D341Med (cell line): ENCODE data around the gene OPTN.

ENCODE experiments used
- DNase-seq: peaks from one replicate; pipeline ENCODE4 v3.0.0; 2012; ENCODE audit warnings: low spot score

OPTN gene

DNA sequence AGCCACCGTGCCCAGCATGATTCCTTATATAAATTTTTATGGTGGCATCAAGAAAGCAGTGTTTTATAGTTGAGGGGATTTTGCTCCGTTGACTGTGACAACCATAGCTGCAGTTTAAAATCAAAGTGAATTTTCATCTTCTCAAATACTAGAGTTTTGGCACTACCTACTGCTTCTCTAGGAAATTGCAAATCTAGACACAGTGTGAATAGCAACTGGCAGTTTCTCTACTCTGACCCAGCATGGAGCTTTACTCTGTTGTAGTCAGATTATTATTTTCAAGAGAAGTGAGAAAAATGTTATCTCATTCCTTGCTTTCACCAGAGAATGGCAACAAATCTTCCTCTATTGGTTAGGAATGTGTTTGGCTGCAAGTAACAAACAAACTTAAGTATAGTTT is 84.3 kb downstream of the OPTN start:
- DNase-seq, result no peak

DNA sequence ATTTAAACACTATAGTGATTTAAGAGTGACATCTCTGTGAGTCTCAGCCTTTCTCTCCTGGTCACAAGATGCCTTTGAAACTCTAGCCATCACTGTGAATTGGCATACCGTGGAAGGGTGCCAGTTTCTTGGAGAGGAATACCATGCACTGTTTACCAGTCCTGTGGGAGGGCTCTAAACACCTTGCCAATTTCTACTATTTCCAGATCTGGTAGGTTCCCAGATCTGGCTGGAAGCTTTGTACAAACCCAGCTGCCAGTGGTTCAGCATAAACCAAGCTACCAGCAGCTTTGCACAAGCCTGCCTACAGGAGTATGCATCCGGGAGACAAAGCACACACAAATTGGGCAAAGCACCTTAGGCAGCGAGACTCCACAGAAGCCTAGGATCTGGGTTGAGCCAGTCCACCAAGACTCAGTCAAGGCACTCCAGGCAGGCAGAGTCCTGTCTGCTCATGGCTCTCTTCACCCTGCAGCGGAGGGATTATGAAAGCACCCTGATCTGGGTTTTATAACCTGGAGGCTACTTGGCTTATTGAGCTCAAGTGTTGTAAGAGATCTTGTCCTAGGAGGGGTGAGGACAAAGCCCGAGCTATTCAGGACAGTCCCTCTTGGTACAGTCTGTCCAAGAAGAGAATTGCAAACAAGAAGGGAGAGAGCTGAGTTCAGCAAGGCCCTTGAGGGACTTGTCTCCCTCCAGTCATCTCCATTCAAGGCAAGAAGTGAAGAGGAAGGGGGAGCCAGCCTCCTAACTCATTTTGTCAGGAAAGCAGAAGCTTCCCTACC is 85.0 kb downstream of the OPTN start:
- DNase-seq, result no peak

DNA sequence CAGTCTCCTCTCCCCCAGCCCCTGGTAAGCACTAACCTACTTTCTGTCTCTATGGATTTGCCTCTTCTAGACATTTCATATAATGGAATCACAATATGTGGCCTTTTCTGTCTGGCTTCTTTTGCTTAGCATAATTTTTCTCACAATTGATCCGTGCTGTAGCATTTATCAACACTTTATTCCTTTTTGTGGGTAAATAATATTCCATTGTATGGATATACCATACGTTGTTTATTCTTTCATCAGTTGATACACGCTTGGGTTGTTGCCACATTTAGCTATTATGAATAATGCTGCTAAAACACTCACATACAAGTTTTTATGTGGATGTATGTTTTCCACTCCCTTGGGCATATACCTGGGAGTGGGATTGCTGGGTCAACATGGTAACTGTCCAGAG is 87.2 kb downstream of the OPTN start:
- DNase-seq, result no peak
